Suprapubic skin (tissue), 4 donors: ENCODE data around the gene PLEKHO2. TPM values are rescaled to one million over a fixed set of nuclear protein-coding genes. Genes with fewer than 3 reads are reported as not detected.
A peak's percentile ranks its signal among the peaks of the same experiment; 100 is the strongest.

Source experiments
- DNase-seq, 2 donors: peaks; one replicate each; pipeline ENCODE4 v3.0.0-alpha.2; 2019; ENCODE audit warnings: low spot score in 2 of 2
- H3K27ac ChIP-seq: fragments of 200-600 bp; sonication (generic); one replicate; pipeline ENCODE4 v1.5.1; 2019
- H3K27me3 ChIP-seq: fragments of 200-600 bp; sonication (generic); one replicate; pipeline ENCODE4 v1.5.1; 2019
- H3K36me3 ChIP-seq: fragments of 200-600 bp; sonication (generic); one replicate; pipeline ENCODE4 v1.5.1; 2019
- H3K4me1 ChIP-seq: fragments of 200-600 bp; sonication (generic); one replicate; pipeline ENCODE4 v1.5.1; 2019
- H3K4me3 ChIP-seq: fragments of 200-600 bp; sonication (generic); one replicate; pipeline ENCODE4 v1.5.1; 2019; ENCODE audit warnings: mild to moderate bottlenecking
- H3K9me3 ChIP-seq: fragments of 200-600 bp; sonication (generic); one replicate; pipeline ENCODE4 v1.5.1; 2019
- CTCF ChIP-seq, 2 donors: fragments of 200-600 bp in 1 of 2; fragments of 450-650 bp in 1 of 2; sonication (generic) in 1 of 2; IDR thresholded peaks; one replicate each; pipeline ENCODE4 v1.5.1; 2016 to 2019; ENCODE audit warnings: antibody characterized with exemption in 2 of 2, mild to moderate bottlenecking in 1 of 2, moderate library complexity in 1 of 2
- EP300 ChIP-seq: sonication (generic); formaldehyde crosslinking; IDR thresholded peaks from one replicate; pipeline ENCODE4 v1.6.1; 2017; ENCODE audit warnings: antibody characterized with exemption
- POLR2A ChIP-seq, 2 donors: fragments of 450-650 bp; IDR thresholded peaks; one replicate each; pipeline ENCODE4 v1.6.1; 2017; ENCODE audit warnings: antibody characterized with exemption in 2 of 2, mild to moderate bottlenecking in 2 of 2, moderate library complexity in 2 of 2
- POLR2AphosphoS5 ChIP-seq, 3 donors: sonication (generic); formaldehyde crosslinking; IDR thresholded peaks; one replicate each; pipeline ENCODE4 v1.6.1; 2017; ENCODE audit warnings: antibody characterized with exemption in 3 of 3
- WGBS: methylation state at CpG from one replicate; pipeline ENCODE4 v1.1.5; 2018; 5-methylcytosine and 5-hydroxymethylcytosine counted together
- total RNA-seq, 4 donors: library from RNA; depleted of rRNA; stranded (reverse); fragments of >200 nt; gene quantifications; one replicate each; pipeline ENCODE4 v1.1.0, GENCODE V29; 2016

The PLEKHO2 gene
- total RNA-seq, 4 donors from 2014 or later = 6.7 to 13.8 (median 8.0) TPM

GRCh38 chr15:64902863-64903262 lies 61.1 kb downstream of the PLEKHO2 start:
- 79% methylated on average over 4 of the region's 4 CpGs for WGBS
- Histone ChIP-seq H3K4me1 (peaks cover 13% of the 10 kb centered on the region), H3K4me3 (no peak overlapping the region), H3K36me3 (no peaks in the 10 kb centered on the region), H3K27ac (no peak overlapping the region), H3K9me3 (peaks cover 3% of the 10 kb centered on the region), H3K27me3 (no peaks in the 10 kb centered on the region)
- no peak for TF ChIP-seq CTCF (IDR thresholded peaks at IDR 0.05)
- TF ChIP-seq POLR2AphosphoS5 (IDR thresholded peaks at IDR 0.05) = no peak
- no peak for TF ChIP-seq EP300
- no peak for TF ChIP-seq POLR2A (IDR thresholded peaks at IDR 0.05)
- no peak for DNase-seq

- Histone ChIP-seq H3K27me3 (no peaks in the 10 kb centered on the region), H3K36me3 (no peaks in the 10 kb centered on the region), H3K4me1 (peaks cover 7% of the 10 kb centered on the region), H3K27ac (no peak overlapping the region), H3K4me3 (no peak overlapping the region), H3K9me3 (peaks cover 3% of the 10 kb centered on the region)
- WGBS = 72% methylated on average over 4 of the region's 4 CpGs
- TF ChIP-seq POLR2AphosphoS5 (IDR thresholded peaks at IDR 0.05) (no peak), CTCF (IDR thresholded peaks at IDR 0.05) (no peak), EP300 (no peak), POLR2A (IDR thresholded peaks at IDR 0.05) (no peak)
- no peak for DNase-seq
Measured at GRCh38 chr15:64903326-64903950, 61.7 kb downstream of the PLEKHO2 start.

- no peak overlapping the region for H3K27ac ChIP-seq
- peaks cover 6% of the 10 kb centered on the region for H3K4me1 ChIP-seq
- TF ChIP-seq POLR2AphosphoS5 (IDR thresholded peaks at IDR 0.05) = no peak
- no peak overlapping the region for H3K4me3 ChIP-seq
- no peak for DNase-seq
- H3K27me3 ChIP-seq = no peaks in the 10 kb centered on the region
- H3K36me3 ChIP-seq = no peaks in the 10 kb centered on the region
- peaks cover 3% of the 10 kb centered on the region for H3K9me3 ChIP-seq
- WGBS = 91% methylated on average over 4 of the region's 4 CpGs
Measured at GRCh38 chr15:64904189-64904588, 62.5 kb downstream of the PLEKHO2 start.

- peak overlapping the region; percentile 31 for H3K4me3 ChIP-seq
- no peak overlapping the region for H3K27ac ChIP-seq
Measured at GRCh38 chr15:64905119-64905831, 63.6 kb downstream of the PLEKHO2 start.

GRCh38 chr15:64905941-64906340 lies 64.2 kb downstream of the PLEKHO2 start:
- H3K27ac ChIP-seq = no peak overlapping the region
- WGBS = 97% methylated on average over 8 of the region's 9 CpGs
- peaks cover 6% of the 10 kb centered on the region for H3K4me1 ChIP-seq
- no peak overlapping the region for H3K4me3 ChIP-seq
- H3K27me3 ChIP-seq = no peaks in the 10 kb centered on the region
- no peak for DNase-seq
- no peaks in the 10 kb centered on the region for H3K36me3 ChIP-seq
- peaks cover 3% of the 10 kb centered on the region for H3K9me3 ChIP-seq
- no peak for TF ChIP-seq POLR2AphosphoS5 (IDR thresholded peaks at IDR 0.05)
- TF ChIP-seq EP300 = no peak
- TF ChIP-seq POLR2A (IDR thresholded peaks at IDR 0.05) = no peak
- no peak for TF ChIP-seq CTCF (IDR thresholded peaks at IDR 0.05)

More at GRCh38 chr15:64905119-64905831, 63.6 kb downstream of the PLEKHO2 start:
- H3K27me3 ChIP-seq = no peaks in the 10 kb centered on the region
- 20% methylated on average over 30 of the region's 30 CpGs for WGBS
- H3K4me1 ChIP-seq = peaks cover 6% of the 10 kb centered on the region
- no peak for TF ChIP-seq EP300
- TF ChIP-seq CTCF (IDR thresholded peaks at IDR 0.05) = peak; percentile 69 to 83
- TF ChIP-seq POLR2AphosphoS5 (IDR thresholded peaks at IDR 0.05) = no peak
- TF ChIP-seq POLR2A (IDR thresholded peaks at IDR 0.05) = no peak
- peak; percentile 81 to 88 for DNase-seq
- no peaks in the 10 kb centered on the region for H3K36me3 ChIP-seq
- H3K9me3 ChIP-seq = peaks cover 3% of the 10 kb centered on the region
